Gastrocnemius medialis (tissue), 4 donors: ENCODE results near the gene DNAJB5.

Source experiments
- CTCF ChIP-seq, 5 experiments: fragments of 450-650 bp in 3 of 5; fragments of 200-600 bp in 2 of 5; sonication (generic) in 2 of 5; IDR thresholded peaks in 4 of 5; conservative IDR thresholded peaks in 1 of 5; 1 replicate in 4 of 5; 2 replicates in 1 of 5; pipeline ENCODE4 v1.5.1; 2016 to 2019; ENCODE audit warnings: antibody characterized with exemption in 5 of 5, mild to moderate bottlenecking in 3 of 5, moderate library complexity in 3 of 5
- POLR2A ChIP-seq, 2 donors: fragments of 450-650 bp; IDR thresholded peaks; one replicate each; pipeline ENCODE4 v1.6.1; 2017; ENCODE audit warnings: antibody characterized with exemption in 2 of 2, mild to moderate bottlenecking in 2 of 2, moderate library complexity in 2 of 2

- TF ChIP-seq POLR2A (IDR thresholded peaks at IDR 0.05) (no peak), CTCF (IDR thresholded peaks at IDR 0.05 in 4 of 5, conservative IDR thresholded peaks at IDR 0.05 in 1 of 5) (no peak)
These were observed 3.0 kb upstream of the DNAJB5 start for GRCh38 chr9:34986540-34987047.
